HL-60/S4 treated with retinoic acid at 250 ng/mL for 4 days and 3 days (cell line): ENCODE data around the gene TGFBR3.

Experiments
- in situ Hi-C: fragments of 300-500 bp; cut with MboI; formaldehyde crosslinking; loops from 2 replicates; pipeline ENCODE4 v1.7.0; 2022; ENCODE audit warnings: low sequenced_read_pairs

Gene TGFBR3

GRCh38 chr1:91885716-91886506 is at the start of gene TGFBR3:
Gene TGFBR3 (minus strand): TSS chr1:91886151. CDS start chr1:91861531, 24,620 bp downstream.
- in situ Hi-C loops: no loop called here

GRCh38 chr1:91929250-91929649 is 43.3 kb upstream of the TGFBR3 start:
- in situ Hi-C loops: loop anchor here (10.0 kb wide), 1 partner anchor 644 kb away; no protein-coding TSS in a partner anchor

GRCh38 chr1:91928026-91928425 is 42.1 kb upstream of the TGFBR3 start:
- in situ Hi-C loops: loop anchor here (10.0 kb wide), 1 partner anchor 643 kb away; no protein-coding TSS in a partner anchor

- in situ Hi-C loops: loop anchor here (10.0 kb wide), 1 partner anchor 641 kb away; no protein-coding TSS in a partner anchor
Measured at GRCh38 chr1:91925644-91926435, 39.9 kb upstream of the TGFBR3 start.

GRCh38 chr1:91924146-91924545 is 38.2 kb upstream of the TGFBR3 start:
- in situ Hi-C loops: loop anchor here (10.0 kb wide), 1 partner anchor 639 kb away; no protein-coding TSS in a partner anchor

- in situ Hi-C loops: loop anchor here (10.0 kb wide), 2 partner anchors 405 to 635 kb away; no protein-coding TSS in a partner anchor
Measured at GRCh38 chr1:91919962-91920361, 34.0 kb upstream of the TGFBR3 start.

GRCh38 chr1:91916811-91917460 is 31.0 kb upstream of the TGFBR3 start:
- in situ Hi-C loops: loop anchor here (10.0 kb wide), 1 partner anchor 402 kb away; no protein-coding TSS in a partner anchor

- in situ Hi-C loops: loop anchor here (10.0 kb wide), 1 partner anchor 401 kb away; no protein-coding TSS in a partner anchor
Measured at GRCh38 chr1:91916046-91916445, 30.1 kb upstream of the TGFBR3 start.

- in situ Hi-C loops: loop anchor here (10.0 kb wide), 1 partner anchor 398 kb away; no protein-coding TSS in a partner anchor
Measured at GRCh38 chr1:91913018-91913417, 27.1 kb upstream of the TGFBR3 start.

- in situ Hi-C loops: loop anchor here (10.0 kb wide), 1 partner anchor 397 kb away; no protein-coding TSS in a partner anchor
Measured at GRCh38 chr1:91912266-91912665, 26.3 kb upstream of the TGFBR3 start.

GRCh38 chr1:91901231-91901630 is 15.3 kb upstream of the TGFBR3 start:
- in situ Hi-C loops: no loop called here

GRCh38 chr1:91900562-91900961 is 14.6 kb upstream of the TGFBR3 start:
- in situ Hi-C loops: no loop called here

GRCh38 chr1:91897016-91897415 is 11.1 kb upstream of the TGFBR3 start:
- in situ Hi-C loops: no loop called here

- in situ Hi-C loops: no loop called here
Measured at GRCh38 chr1:91895832-91896556, 10.0 kb upstream of the TGFBR3 start.

- in situ Hi-C loops: no loop called here
Measured at GRCh38 chr1:91894036-91894761, 8.2 kb upstream of the TGFBR3 start.

- in situ Hi-C loops: no loop called here
Measured at GRCh38 chr1:91891969-91892368, 6.0 kb upstream of the TGFBR3 start.

GRCh38 chr1:91891454-91891853 is 5.5 kb upstream of the TGFBR3 start:
- in situ Hi-C loops: no loop called here

- in situ Hi-C loops: no loop called here
Measured at GRCh38 chr1:91889717-91890459, 3.9 kb upstream of the TGFBR3 start.

GRCh38 chr1:91885213-91885715 is 687 bp downstream of the TGFBR3 start:
- in situ Hi-C loops: no loop called here
